SW480 (cell line): ENCODE measurements around the gene CALML6.

Experiments
- DNase-seq: peaks from one replicate; pipeline ENCODE4 v3.0.0-alpha.2; 2016; ENCODE audit warnings: low spot score

Gene CALML6

DNA sequence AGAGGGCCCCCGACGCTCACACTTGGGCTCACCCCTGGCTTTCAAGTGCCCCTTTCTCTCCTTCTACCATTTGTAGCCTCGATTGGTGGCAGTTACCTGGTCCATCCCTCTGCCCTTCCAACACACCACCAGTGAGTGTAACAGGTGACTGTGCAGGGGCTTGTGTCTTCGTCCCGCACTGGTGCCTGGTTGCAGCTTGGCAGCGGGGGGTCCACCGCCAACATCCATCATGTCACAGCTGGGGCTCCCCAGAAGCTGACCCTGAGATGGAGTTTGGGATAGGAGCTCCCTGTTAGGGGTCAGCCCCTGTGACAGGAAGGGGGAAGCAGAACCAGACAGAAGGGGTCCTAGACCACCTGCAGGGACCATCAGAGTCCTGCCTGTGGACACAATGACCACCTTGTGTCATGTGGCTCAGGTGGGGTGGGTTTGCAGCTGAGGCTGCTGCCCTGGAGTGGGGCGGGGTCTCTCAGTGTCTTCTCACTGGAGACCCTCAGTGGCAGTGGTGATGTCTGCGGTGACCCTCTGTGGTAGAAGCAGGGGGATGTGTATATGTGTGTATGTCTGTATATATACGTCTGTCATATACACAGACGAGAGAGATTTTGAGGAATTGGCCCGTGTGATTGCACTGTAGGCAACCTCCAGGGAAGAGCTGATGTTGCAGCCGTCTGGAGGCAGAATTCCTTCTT lies 3.6 kb upstream of the CALML6 start:
- DNase-seq: no peak

- no peak for DNase-seq
Observed at GRCh38 chr1:1914101-1914970, 724 bp upstream of the CALML6 start.

DNA sequence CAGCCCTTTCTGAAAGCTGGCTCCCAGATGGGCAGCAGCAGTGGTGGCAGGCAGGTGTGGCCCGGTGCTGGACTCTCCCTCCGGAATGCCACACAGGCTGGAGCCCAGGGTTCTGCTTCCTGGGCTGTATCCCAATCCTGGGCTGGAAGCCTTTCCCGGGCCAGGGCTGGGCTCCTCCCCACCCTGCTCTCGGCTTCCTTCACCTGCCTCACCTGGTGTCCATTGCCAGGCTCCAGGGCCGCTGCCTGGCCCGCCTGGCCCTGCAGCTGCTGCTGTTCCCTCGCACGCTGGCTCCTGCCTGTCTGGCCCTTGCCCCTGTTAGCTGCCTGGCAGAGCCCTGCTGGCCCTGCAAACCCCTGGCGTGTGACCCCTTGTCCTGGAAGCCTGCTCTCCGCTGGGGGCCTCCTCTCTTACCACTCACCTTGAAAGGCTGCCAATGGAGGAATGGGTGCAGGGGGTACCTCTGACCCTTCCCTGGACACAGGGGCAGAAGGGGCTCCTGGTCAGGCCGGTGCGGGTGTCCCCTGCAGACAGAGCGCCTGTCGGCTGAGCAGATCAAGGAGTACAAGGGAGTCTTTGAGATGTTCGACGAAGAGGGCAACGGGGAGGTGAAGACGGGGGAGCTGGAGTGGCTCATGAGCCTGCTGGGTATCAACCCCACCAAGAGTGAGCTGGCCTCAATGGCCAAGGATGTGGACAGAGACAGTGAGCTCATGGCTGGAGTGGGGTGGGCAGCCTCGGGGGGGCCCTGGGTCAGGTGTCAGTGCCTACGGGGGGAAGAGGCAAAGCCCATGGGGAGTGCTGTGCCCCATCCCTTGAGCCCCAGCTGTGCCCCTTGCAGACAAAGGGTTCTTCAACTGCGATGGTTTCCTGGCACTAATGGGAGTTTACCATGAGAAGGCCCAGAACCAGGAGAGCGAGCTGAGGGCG lies 1.1 kb downstream of the CALML6 start:
- DNase-seq: no peak

- no peak for DNase-seq
Observed at GRCh38 chr1:1916851-1917251, 1.8 kb downstream of the CALML6 start.

- DNase-seq: no peak
Observed at GRCh38 chr1:1917304-1917976, 2.4 kb downstream of the CALML6 start.

- DNase-seq: no peak
Observed at GRCh38 chr1:1917995-1918900, 3.2 kb downstream of the CALML6 start.

GRCh38 chr1:1918901-1919303 lies 3.8 kb downstream of the CALML6 start, which contains the start of gene TMEM52:
Gene TMEM52 (minus strand): TSS chr1:1919279. CDS start chr1:1919265, 14 bp downstream.
- no peak for DNase-seq

GRCh38 chr1:1919304-1920056 lies 4.4 kb downstream of the CALML6 start:
- peak; percentile 96 for DNase-seq

- no peak for DNase-seq
Observed at GRCh38 chr1:1920057-1920607, 5.1 kb downstream of the CALML6 start.

GRCh38 chr1:1920608-1921458 lies 5.8 kb downstream of the CALML6 start:
- DNase-seq: no peak

- no peak for DNase-seq
Observed at GRCh38 chr1:1921459-1921862, 6.4 kb downstream of the CALML6 start.

GRCh38 chr1:1921901-1922701 lies 7.0 kb downstream of the CALML6 start:
- no peak for DNase-seq

- no peak for DNase-seq
Observed at GRCh38 chr1:1922702-1922955, 7.6 kb downstream of the CALML6 start.

GRCh38 chr1:1922956-1923833 lies 8.1 kb downstream of the CALML6 start:
- no peak for DNase-seq

GRCh38 chr1:1924386-1924785 lies 9.3 kb downstream of the CALML6 start:
- DNase-seq: no peak

DNA sequence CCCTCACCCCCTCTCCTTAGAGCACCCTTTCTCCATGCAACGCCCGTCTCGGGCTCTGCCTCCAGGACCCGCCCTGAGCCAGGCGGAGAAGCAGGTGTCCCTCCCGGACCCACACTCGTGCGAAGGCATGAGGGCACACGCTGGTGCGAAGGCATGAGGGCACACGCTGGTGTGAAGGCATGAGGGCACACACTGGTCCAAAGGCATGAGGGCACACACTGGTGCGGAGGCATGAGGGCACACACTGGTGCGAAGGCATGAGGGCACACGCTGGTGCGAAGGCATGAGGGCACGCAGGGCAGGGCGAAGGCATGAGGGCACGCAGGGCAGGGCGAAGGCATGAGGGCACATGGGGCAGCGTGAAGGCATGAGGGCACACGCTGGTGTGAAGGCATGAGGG lies 9.8 kb downstream of the CALML6 start:
- DNase-seq: no peak
